SK-N-SH treated with all-trans-retinoic acid at 6 μM for 48 hours (cell line): ENCODE results near the gene SULT6B1.

Source experiments
- BACH2 ChIP-seq: fragments of 250-450 bp; sonication (Bioruptor Pico); IDR thresholded peaks from 2 replicates; pipeline ENCODE4 v1.9.0; 2021; ENCODE audit warnings: mild to moderate bottlenecking, borderline replicate concordance
- PATZ1 ChIP-seq: fragments of 250-450 bp; sonication (Bioruptor Pico); IDR thresholded peaks from 2 replicates; pipeline ENCODE4 v1.8.0; 2020; ENCODE audit warnings: mild to moderate bottlenecking, moderate library complexity, borderline replicate concordance
- TOX ChIP-seq: fragments of 250-450 bp; sonication (Bioruptor Pico); IDR thresholded peaks from 2 replicates; pipeline ENCODE4 v1.8.0; 2021; ENCODE audit warnings: mild to moderate bottlenecking, moderate library complexity, borderline replicate concordance
- ZFP3 ChIP-seq: fragments of 250-450 bp; sonication (Bioruptor Pico); IDR thresholded peaks from 2 replicates; pipeline ENCODE4 v1.5.0; 2020; ENCODE audit warnings: mild to moderate bottlenecking, moderate library complexity

DNA sequence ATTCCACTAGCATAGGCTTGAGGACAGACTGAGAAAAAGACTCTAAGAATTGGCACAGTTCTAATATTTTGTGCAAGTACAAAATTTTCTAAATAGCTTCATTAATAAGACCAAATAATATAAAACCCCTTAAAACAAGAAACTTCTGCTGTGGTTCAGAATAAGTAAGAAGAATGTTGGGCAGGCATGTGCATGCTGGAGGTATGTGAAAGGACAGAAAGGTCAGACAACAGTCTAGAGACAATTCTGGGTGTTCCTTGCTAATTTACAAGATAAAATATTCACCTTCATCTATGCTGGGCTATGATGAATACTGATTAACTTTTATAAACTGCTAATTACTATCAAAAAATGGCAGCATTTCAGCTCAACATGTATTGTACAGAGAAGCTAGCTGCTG is 22.7 kb upstream of the SULT6B1 start:
- TF ChIP-seq PATZ1 (CRISPR knock-in tag) (no peak), ZFP3 (CRISPR knock-in tag) (no peak), TOX (no peak), BACH2 (no peak)
